IMR-90 (cell line): ENCODE measurements around the gene GPX4.
"Not testable (repeated sequence)": the region's sequence is repeated elsewhere in the genome, so short reads cannot be mapped to it uniquely, and the experiment has no call there.

Experiments
- MXI1 ChIP-seq: IDR thresholded peaks from 2 replicates; pipeline ENCODE4 v1.6.1; 2012; ENCODE audit warnings: low read depth, mild to moderate bottlenecking, low read length, moderate library complexity, borderline replicate concordance
- POLR2A ChIP-seq: IDR thresholded peaks from 2 replicates; pipeline ENCODE4 v1.6.1; 2012; ENCODE audit warnings: mild to moderate bottlenecking, low read depth, low read length
- TF ChIP-seq, protein P1 (sequence below): fragments of 150-350 bp; IDR thresholded peaks from 2 replicates; pipeline ENCODE4 v1.6.1; 2017; ENCODE audit warnings: mild to moderate bottlenecking, antibody characterized with exemption, low read length, low read depth
- TF ChIP-seq, protein P2 (sequence below): fragments of 150-350 bp; IDR thresholded peaks from 2 replicates; pipeline ENCODE4 v1.6.1; 2016; ENCODE audit warnings: low read depth, mild to moderate bottlenecking, low read length, moderate library complexity, borderline replicate concordance
- TF ChIP-seq, protein P3 (sequence below): conservative IDR thresholded peaks from 2 replicates; pipeline ENCODE4 v1.5.1; 2012; ENCODE audit warnings: mild to moderate bottlenecking, low read depth, low read length, improper control_type of control experiment

DNA sequence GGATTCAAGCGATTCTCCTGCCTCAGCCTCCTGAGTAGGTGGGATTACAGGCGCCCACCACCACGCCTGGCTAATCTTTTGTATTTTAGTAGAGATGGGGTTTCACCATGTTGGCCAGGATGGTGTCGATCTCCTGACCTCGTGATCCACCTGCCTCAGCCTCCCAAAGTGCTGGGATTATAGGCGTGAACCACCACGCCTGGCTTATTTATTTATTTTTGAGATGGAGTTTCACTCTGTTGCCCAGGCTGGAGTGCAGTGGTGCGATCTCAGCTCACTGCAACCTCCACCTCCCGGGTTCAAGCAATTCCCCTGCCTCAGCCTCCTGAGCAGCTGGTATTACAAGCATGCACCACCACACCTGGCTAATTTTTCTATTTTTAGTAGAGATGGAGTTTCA, 10.9 kb downstream of the GPX4 start:
- TF ChIP-seq, protein P1, sequence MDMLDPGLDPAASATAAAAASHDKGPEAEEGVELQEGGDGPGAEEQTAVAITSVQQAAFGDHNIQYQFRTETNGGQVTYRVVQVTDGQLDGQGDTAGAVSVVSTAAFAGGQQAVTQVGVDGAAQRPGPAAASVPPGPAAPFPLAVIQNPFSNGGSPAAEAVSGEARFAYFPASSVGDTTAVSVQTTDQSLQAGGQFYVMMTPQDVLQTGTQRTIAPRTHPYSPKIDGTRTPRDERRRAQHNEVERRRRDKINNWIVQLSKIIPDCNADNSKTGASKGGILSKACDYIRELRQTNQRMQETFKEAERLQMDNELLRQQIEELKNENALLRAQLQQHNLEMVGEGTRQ = not testable (repeated sequence)
- TF ChIP-seq, protein P2, sequence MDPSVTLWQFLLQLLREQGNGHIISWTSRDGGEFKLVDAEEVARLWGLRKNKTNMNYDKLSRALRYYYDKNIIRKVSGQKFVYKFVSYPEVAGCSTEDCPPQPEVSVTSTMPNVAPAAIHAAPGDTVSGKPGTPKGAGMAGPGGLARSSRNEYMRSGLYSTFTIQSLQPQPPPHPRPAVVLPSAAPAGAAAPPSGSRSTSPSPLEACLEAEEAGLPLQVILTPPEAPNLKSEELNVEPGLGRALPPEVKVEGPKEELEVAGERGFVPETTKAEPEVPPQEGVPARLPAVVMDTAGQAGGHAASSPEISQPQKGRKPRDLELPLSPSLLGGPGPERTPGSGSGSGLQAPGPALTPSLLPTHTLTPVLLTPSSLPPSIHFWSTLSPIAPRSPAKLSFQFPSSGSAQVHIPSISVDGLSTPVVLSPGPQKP = not testable (repeated sequence)
- TF ChIP-seq, protein P3, sequence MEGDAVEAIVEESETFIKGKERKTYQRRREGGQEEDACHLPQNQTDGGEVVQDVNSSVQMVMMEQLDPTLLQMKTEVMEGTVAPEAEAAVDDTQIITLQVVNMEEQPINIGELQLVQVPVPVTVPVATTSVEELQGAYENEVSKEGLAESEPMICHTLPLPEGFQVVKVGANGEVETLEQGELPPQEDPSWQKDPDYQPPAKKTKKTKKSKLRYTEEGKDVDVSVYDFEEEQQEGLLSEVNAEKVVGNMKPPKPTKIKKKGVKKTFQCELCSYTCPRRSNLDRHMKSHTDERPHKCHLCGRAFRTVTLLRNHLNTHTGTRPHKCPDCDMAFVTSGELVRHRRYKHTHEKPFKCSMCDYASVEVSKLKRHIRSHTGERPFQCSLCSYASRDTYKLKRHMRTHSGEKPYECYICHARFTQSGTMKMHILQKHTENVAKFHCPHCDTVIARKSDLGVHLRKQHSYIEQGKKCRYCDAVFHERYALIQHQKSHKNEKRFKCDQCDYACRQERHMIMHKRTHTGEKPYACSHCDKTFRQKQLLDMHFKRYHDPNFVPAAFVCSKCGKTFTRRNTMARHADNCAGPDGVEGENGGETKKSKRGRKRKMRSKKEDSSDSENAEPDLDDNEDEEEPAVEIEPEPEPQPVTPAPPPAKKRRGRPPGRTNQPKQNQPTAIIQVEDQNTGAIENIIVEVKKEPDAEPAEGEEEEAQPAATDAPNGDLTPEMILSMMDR = not testable (repeated sequence)
- not testable (repeated sequence) for TF ChIP-seq MXI1, POLR2A
